Measurements from ENCODE around the gene GPR183. TPM values are rescaled to one million over a fixed set of nuclear protein-coding genes. Genes with fewer than 3 reads are reported as not detected.

The GPR183 gene
- total RNA-seq, 1 donor: 0.36 TPM

DNA sequence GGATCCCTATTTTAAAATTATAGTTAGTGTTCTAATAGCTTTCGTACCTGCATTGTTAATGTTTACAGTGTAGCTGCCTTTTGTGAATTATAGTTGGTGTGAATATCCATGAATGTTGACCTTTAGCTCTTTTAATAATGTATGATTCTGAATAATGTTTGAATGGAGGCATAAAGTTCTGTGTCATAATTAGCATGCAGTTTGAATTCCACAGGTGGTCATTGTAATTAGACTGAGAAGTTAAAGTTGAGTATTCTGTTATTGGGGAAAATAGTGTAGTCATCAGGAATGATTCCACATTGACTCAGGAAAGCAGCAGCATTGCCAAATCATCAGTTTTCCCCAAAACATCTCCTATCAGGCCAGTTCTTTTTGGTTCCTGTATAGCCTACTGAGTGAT lies 61.1 kb downstream of the GPR183 start:
- H3K4me2 ChIP-seq (ENCODE audit: insufficient read depth, low read length): no peak overlapping the region
- TF ChIP-seq, protein P1, sequence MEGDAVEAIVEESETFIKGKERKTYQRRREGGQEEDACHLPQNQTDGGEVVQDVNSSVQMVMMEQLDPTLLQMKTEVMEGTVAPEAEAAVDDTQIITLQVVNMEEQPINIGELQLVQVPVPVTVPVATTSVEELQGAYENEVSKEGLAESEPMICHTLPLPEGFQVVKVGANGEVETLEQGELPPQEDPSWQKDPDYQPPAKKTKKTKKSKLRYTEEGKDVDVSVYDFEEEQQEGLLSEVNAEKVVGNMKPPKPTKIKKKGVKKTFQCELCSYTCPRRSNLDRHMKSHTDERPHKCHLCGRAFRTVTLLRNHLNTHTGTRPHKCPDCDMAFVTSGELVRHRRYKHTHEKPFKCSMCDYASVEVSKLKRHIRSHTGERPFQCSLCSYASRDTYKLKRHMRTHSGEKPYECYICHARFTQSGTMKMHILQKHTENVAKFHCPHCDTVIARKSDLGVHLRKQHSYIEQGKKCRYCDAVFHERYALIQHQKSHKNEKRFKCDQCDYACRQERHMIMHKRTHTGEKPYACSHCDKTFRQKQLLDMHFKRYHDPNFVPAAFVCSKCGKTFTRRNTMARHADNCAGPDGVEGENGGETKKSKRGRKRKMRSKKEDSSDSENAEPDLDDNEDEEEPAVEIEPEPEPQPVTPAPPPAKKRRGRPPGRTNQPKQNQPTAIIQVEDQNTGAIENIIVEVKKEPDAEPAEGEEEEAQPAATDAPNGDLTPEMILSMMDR (IDR thresholded peaks at IDR 0.05; ENCODE audit: extremely low read depth, low read depth, low read length): no peak
- H3K79me2 ChIP-seq (ENCODE audit: insufficient read depth, low read length): no peaks in the 10 kb centered on the region
- no peaks in the 10 kb centered on the region for H4K20me1 ChIP-seq (ENCODE audit: insufficient read depth, low read length)
- peak; percentile 72 for DNase-seq (ENCODE audit: insufficient read length, low spot score, missing footprints)
- H3K27me3 ChIP-seq (ENCODE audit: insufficient read depth, low read length): no peaks in the 10 kb centered on the region
- no peaks in the 10 kb centered on the region for H3K4me1 ChIP-seq (ENCODE audit: insufficient read depth, low read length)
- H3K27ac ChIP-seq (ENCODE audit: low read depth, low read length): no peak overlapping the region
- H3K36me3 ChIP-seq (ENCODE audit: insufficient read depth, low read length): peaks cover 3% of the 10 kb centered on the region
- no peak overlapping the region for H3K4me3 ChIP-seq (ENCODE audit: insufficient read depth, low read length)
- H2AFZ ChIP-seq (ENCODE audit: low read length): no peak overlapping the region
- H3K9me3 ChIP-seq (ENCODE audit: low read depth, low read length): no peaks in the 10 kb centered on the region

Small RNA genes lying within 50 kb of the gene (small RNA-seq; reads per million reads assigned to genes)
- not detected for gene MIR623

Other genes starting within 250 kb of the GPR183 start
- 36.9 and 43.3 TPM in 2 replicates for gene UBAC2, start 106.5 kb downstream of the GPR183 start, total RNA-seq
- gene GPR18, start 49.0 kb downstream of the GPR183 start, total RNA-seq: under 0.01 TPM in 1 of 2 replicates, not detected in the other
- 160 and 182 TPM in 2 replicates for gene TM9SF2, start 194.1 kb upstream of the GPR183 start, total RNA-seq